Stimulated activated CD4-positive, alpha-beta T cell treated with anti-CD3 and anti-CD28 coated beads, TNF-alpha, amount 100 ng/mL, for 1 hour (primary cell): ENCODE data around the gene CRYZL1.
A peak's percentile ranks its signal among the peaks of the same experiment; 100 is the strongest.
"Not testable (repeated sequence)": the region's sequence is repeated elsewhere in the genome, so short reads cannot be mapped to it uniquely, and the experiment has no call there.

Source experiments
- DNase-seq, 3 donors: peaks; one replicate each; pipeline ENCODE4 v3.0.0-alpha.2; 2020; ENCODE audit warnings: low read depth in 3 of 3, low spot score in 1 of 3

CRYZL1 gene

GRCh38 chr21:33641352-33642026 lies at the start of gene CRYZL1:
CRYZL1 (minus strand) TSS chr21:33641741; CDS start chr21:33631551, 10,190 bp downstream.
- peak; percentile 99 for DNase-seq

GRCh38 chr21:33690874-33691273 lies 49.3 kb upstream of the CRYZL1 start:
- DNase-seq = no peak

- no peak for DNase-seq
Observed at GRCh38 chr21:33688353-33688752, 46.8 kb upstream of the CRYZL1 start.

GRCh38 chr21:33687634-33688033 lies 46.1 kb upstream of the CRYZL1 start:
- DNase-seq = no peak

- no peak for DNase-seq
Observed at GRCh38 chr21:33686386-33686785, 44.8 kb upstream of the CRYZL1 start.

GRCh38 chr21:33685613-33686197 lies 44.2 kb upstream of the CRYZL1 start:
- DNase-seq = no peak

- DNase-seq = no peak
Observed at GRCh38 chr21:33684923-33685560, 43.5 kb upstream of the CRYZL1 start.

- no peak for DNase-seq
Observed at GRCh38 chr21:33684068-33684467, 42.5 kb upstream of the CRYZL1 start.

- DNase-seq = no peak
Observed at GRCh38 chr21:33682992-33683627, 41.6 kb upstream of the CRYZL1 start.

- no peak for DNase-seq
Observed at GRCh38 chr21:33680870-33681269, 39.3 kb upstream of the CRYZL1 start.

- DNase-seq = no peak
Observed at GRCh38 chr21:33677450-33677849, 35.9 kb upstream of the CRYZL1 start.

GRCh38 chr21:33676666-33677065 lies 35.1 kb upstream of the CRYZL1 start:
- DNase-seq = not testable (repeated sequence)

GRCh38 chr21:33674226-33674625 lies 32.7 kb upstream of the CRYZL1 start:
- no peak for DNase-seq

GRCh38 chr21:33673473-33673872 lies 31.9 kb upstream of the CRYZL1 start:
- DNase-seq = no peak

- no peak for DNase-seq
Observed at GRCh38 chr21:33670076-33670978, 28.8 kb upstream of the CRYZL1 start.

GRCh38 chr21:33668620-33669019 lies 27.1 kb upstream of the CRYZL1 start:
- no peak for DNase-seq

- no peak for DNase-seq
Observed at GRCh38 chr21:33668180-33668579, 26.6 kb upstream of the CRYZL1 start.

- DNase-seq = no peak
Observed at GRCh38 chr21:33667636-33668035, 26.1 kb upstream of the CRYZL1 start.

GRCh38 chr21:33666153-33666552 lies 24.6 kb upstream of the CRYZL1 start:
- no peak for DNase-seq

- no peak for DNase-seq
Observed at GRCh38 chr21:33664135-33664534, 22.6 kb upstream of the CRYZL1 start.

- no peak for DNase-seq
Observed at GRCh38 chr21:33663241-33663640, 21.7 kb upstream of the CRYZL1 start.
